GM19328 (cell line): Measurements from ENCODE around the gene BPIFB2.
"Not testable (repeated sequence)": the region's sequence is repeated elsewhere in the genome, so short reads cannot be mapped to it uniquely, and the experiment has no call there.

Experiments used
- ATAC-seq: cut with Tn5 transposase; IDR thresholded peaks from one replicate; pipeline ENCODE4 v1.9.1; 2021; ENCODE audit warnings: mild to moderate bottlenecking, moderate library complexity; ENCODE audit not compliant: unreplicated experiment

Gene BPIFB2

DNA sequence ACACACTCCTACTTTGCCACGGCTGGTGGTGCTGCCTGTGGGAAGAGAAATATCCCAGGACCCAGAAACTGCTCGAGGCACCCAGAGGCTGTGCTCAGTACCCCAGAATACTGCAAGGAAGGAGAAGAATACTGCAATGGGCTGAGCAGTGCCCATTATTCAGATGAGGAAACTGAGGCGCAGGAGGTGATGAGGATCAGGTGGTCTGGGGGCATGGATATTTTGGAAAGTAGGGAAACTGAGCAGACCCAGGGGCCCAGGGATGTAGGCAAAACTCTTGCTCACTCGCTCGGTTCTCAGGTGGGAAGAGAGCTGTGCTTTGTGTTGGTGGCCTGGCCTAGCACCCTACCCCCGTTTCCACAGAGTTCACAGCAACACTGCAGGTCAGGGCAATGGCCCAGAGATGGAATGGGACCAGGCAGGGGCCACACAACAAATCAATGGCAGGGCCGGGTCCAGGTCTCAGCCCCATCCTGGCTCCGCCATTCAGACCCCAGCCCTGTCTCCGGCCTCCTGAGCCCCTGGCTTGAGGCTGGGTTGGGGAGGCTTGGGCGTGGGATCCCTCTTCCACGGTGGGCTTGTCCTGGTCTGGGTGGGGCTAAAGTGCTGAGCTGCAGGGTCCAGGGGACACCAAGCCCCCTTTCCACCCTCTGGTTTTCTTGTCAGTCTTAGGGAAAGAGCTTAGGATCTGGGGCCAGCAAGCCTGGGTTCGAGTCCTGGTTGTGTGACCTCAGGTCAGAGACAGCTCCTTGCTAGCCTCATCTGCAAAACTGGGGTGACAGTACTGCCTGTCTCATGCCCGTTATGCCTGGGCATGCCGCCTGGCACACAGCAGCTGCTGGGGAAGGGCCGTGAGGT, 37.2 kb upstream of the BPIFB2 start:
- no peak for ATAC-seq

DNA sequence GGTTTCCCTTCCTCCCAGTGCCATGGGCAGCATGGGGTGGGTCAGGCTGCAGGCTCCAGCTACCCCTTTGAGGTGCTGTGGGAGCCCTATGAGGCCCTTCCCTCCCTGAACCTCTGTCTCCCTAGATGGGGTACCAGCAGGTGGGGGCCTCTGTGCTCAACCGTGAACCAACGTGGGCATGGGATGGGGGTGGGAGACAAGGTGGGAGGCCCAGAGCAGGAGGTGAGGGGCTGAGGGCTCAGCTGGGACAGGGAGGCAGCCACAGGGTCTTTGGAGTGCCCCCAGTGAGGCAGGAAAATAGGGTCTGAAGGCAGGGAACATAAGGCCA, 36.6 kb upstream of the BPIFB2 start:
- ATAC-seq: no peak

GRCh38 chr20:32971703-32972161, 35.8 kb upstream of the BPIFB2 start:
- ATAC-seq: no peak

- ATAC-seq: no peak
These were observed 35.1 kb upstream of the BPIFB2 start for GRCh38 chr20:32972181-32973076.

DNA sequence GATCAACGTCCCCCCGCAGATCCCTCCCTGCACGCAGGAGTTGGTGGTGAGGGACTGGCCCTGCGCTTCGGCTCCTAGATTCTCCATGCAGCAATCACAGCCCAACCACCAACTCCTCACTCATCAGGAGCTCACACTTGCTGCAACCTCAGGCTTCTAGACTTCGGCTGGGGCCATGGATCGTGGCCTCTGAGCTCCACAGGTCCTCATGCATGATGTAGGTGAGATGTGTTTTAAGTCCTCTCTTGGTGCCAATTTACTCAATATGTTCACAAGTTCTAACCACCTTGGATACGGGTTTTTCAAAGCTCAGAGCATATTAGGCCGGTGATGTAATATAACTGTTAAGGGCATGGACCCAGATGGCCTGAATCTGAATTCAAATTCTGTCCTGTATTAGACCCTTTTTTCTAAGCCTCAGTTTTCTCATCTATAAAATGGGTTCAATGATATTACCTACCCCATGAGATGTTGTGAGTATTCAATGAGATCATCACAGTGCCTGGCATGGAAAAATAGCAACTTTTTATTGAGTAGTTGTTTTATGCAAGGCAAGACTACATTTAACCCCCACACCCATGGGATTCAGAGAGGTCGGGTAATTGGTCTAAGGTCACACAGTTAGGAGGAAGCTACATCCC, 34.3 kb upstream of the BPIFB2 start:
- no peak for ATAC-seq

DNA sequence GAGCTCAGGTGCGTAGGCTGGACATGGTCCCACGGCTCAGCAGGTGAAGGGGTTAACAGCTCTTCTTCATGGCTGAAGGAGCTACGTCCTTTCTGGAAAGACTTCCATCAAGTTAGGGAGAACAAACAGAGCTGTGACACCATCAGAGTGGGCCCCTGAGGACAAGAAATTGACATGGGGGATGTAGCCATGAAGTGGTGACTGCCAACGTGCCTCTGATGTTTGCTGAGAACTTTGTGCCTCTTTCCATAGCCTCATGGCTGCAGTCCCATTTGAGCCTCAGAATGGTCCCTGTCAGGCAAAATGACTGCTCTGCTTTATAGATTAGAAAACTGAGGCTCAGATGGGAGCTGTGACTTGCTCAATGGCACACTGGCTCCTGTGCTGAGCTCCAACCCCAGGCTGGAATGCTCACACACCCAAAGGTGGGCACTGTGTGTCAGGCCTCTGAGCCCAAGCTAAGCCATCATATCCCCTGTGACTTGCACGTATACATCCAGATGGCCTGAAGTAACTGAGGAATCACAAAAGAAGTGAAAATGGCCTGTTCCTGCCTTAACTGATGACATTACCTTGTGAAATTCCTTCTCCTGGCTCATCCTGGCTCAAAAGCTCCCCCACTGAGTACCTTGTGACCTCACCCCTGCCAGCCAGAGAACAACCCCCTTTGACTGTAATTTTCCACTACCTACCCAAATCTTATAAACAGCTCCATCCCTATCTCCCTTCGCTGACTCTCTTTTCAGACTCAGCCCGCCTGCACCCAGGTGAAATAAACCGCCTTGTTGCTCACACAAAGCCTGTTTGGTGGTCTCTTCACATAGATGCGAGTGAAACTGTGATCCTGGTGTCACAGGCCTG, 33.1 kb upstream of the BPIFB2 start:
- ATAC-seq: not testable (repeated sequence)

GRCh38 chr20:32975121-32975520, 32.4 kb upstream of the BPIFB2 start:
- not testable (repeated sequence) for ATAC-seq

- no peak for ATAC-seq
These were observed 31.5 kb upstream of the BPIFB2 start for GRCh38 chr20:32975698-32976674.

DNA sequence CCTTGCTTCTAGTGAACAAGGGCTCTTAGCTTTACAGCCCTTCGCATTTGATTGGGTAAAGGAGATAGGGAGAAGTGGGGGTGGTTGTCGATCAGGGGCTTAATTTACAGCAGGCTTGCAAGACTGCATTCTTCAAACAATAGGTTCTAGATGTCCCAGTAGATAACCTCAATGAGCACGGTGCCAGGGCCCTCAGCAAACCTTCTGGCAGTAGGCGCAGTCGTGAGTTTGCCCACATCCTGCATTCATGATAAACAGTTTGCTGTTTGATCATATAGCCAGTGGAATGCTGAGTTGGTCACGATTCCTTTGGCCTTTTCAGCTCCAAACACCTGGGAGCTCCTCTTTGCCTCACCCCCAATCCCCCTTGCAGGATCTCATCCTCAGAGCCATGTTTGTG, 30.8 kb upstream of the BPIFB2 start:
- no peak for ATAC-seq

DNA sequence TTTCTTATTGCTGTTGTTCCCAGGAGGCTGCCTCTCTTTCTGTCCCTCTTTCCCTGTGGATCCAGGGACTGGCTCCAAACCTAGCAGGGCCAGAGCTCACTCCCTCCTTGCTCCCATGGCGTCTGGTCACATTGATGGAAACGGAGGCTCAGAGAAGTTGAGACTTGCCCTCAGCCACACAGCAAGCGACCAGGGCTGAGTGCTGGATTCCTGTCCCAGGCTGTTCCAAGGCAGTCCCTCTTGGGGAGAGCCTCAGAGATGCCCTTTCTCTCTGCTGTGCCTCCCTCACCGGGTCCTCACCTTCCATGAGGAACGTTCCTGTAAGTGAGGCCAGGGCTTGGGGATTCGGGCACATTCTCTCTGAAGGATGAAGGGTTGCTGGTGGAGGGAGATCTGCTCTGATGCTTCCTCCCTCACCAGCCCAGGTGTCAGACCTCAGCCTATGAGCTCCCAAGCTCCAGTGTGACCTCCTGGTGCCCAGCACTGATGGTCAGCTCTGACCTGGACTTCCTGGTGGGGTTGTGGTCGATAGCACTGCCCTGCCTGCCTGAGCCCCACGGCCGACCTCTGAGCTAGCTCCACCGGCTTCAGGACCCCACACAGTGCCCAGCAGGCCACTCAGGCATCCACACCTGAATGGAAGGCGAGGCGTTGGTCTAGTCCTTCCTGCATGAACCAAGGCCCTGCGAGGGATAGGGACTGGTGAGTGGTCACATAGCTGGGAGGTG, 30.1 kb upstream of the BPIFB2 start:
- no peak for ATAC-seq

- no peak for ATAC-seq
These were observed 29.5 kb upstream of the BPIFB2 start for GRCh38 chr20:32978009-32978335.

GRCh38 chr20:32979201-32979998, 28.1 kb upstream of the BPIFB2 start:
- ATAC-seq: no peak

- no peak for ATAC-seq
These were observed 27.2 kb upstream of the BPIFB2 start for GRCh38 chr20:32980131-32980941.

DNA sequence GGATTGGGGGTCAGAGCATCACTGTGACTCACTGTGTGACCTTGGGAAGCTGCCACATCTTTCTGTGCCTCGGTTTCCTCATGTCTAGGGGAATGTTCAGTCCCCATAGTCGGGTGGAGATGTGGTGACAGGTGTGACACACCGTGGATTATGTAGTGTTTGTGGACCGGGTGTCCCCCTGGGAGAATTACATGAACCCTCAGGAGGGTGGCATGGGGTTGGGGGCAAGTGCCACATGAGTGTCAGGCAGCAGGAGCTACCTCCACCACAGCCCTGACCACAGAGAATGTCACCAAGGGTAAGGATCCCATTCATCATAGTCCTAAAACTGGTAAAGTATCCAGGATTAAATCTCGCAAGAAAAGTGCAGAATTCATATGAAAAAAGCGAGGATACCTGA, 26.5 kb upstream of the BPIFB2 start:
- ATAC-seq: no peak

DNA sequence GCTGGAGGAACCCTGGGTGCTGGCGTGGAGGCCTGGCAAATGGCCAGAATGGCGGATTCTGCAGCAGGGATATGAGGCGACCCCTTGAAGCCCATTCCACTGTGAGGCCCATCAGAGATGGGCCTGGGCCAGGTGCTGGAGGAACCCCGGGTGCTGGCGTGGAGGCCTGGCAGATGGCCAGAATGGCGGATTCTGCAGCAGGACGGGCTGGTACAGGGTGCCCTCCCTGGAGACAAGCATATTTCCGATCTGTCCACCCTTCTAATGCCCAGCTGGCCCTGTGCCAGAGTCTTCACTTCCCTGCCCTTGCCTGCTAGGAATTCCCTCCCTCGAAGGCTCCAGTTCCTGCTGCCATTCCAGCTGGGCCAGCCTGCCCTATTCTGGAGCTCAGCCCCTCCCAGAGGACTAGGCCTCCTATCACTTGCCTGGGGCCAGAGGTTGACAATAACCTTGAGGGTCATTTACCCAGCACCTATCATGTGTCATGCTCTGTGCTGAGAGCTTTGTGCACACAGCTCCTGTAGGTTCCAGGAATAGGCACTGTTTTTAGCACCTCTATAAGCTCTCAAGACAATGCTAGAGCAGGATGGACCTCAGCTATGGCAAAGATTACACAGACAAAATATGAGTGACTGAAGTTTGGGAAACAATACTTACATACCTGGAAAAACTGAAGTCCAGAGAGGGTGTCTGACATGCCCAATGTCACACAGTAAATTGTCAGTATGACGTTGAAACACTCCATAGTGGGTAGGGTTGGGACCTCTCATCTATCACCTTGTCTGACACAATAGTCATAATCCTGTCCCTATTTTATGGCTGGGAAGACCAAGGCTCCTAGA, 24.7 kb upstream of the BPIFB2 start:
- ATAC-seq: no peak

DNA sequence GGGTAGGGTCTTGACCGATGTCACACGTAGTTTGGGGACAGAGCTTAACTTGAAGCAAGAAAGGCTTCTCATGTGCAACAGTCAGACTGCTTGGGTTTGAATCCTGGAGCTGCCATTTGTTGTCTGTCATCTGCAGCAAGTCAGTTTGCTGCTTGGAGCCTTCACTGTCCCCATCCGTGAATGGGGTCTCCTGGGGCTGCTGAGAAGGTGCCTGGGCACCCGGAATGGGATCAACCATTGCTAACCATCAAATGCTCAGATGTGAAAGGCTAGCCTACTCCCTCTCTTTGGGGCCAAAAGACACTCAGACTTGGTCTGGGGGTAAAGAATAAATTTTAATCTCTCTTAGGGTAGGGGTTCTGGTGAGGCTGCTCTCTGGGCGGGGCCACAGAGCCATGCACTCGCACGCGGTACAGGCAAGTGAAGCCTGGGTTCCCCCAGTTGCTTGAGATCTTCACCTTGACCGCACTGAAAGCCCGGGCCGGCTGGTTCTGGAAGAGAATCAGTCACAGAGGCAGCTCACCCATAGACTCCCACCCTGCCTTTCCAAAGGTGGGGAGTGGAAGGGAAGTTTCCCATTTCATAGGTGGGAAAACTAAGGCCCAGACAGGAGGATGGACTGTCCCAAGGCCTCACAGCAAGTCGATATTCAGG, 23.9 kb upstream of the BPIFB2 start:
- ATAC-seq: no peak
